ENCODE data around the gene MT1B.

- TF ChIP-seq, protein P1, sequence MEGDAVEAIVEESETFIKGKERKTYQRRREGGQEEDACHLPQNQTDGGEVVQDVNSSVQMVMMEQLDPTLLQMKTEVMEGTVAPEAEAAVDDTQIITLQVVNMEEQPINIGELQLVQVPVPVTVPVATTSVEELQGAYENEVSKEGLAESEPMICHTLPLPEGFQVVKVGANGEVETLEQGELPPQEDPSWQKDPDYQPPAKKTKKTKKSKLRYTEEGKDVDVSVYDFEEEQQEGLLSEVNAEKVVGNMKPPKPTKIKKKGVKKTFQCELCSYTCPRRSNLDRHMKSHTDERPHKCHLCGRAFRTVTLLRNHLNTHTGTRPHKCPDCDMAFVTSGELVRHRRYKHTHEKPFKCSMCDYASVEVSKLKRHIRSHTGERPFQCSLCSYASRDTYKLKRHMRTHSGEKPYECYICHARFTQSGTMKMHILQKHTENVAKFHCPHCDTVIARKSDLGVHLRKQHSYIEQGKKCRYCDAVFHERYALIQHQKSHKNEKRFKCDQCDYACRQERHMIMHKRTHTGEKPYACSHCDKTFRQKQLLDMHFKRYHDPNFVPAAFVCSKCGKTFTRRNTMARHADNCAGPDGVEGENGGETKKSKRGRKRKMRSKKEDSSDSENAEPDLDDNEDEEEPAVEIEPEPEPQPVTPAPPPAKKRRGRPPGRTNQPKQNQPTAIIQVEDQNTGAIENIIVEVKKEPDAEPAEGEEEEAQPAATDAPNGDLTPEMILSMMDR (IDR thresholded peaks at IDR 0.05), result no peak
- no peak for TF ChIP-seq POLR2A (IDR thresholded peaks at IDR 0.05)
These were observed 6.1 kb downstream of the MT1B start, which contains the start of gene MT1F for GRCh38 chr16:56657555-56658326.

All from heart left ventricle (tissue), 13 donors.